ENCODE measurements around the gene EPC2.
A peak's percentile ranks its signal among the peaks of the same experiment; 100 is the strongest.

Gene EPC2

GRCh38 chr2:148813603-148814065, 169.1 kb downstream of the EPC2 start:
- peak in 4 of 5 experiments; percentile 37 to 95 (median 74) for DNase-seq

GRCh38 chr2:148814143-148814859, 169.8 kb downstream of the EPC2 start:
- DNase-seq, result peak in 1 of 5 experiments; percentile 38

GRCh38 chr2:148814860-148815419, 170.4 kb downstream of the EPC2 start:
- peak in 1 of 5 experiments; percentile 62 for DNase-seq

GRCh38 chr2:148816176-148816575, 171.6 kb downstream of the EPC2 start:
- DNase-seq, result no peak

GRCh38 chr2:148817210-148817708, 172.7 kb downstream of the EPC2 start:
- peak in 1 of 5 experiments; percentile 29 for DNase-seq

GRCh38 chr2:148819019-148819585, 174.6 kb downstream of the EPC2 start:
- DNase-seq, result no peak

GRCh38 chr2:148824190-148824589, 179.6 kb downstream of the EPC2 start:
- DNase-seq, result no peak

- no peak for DNase-seq
These were observed 182.2 kb downstream of the EPC2 start for GRCh38 chr2:148826791-148827190.

- no peak for DNase-seq
These were observed 184.4 kb downstream of the EPC2 start for GRCh38 chr2:148828941-148829340.

- DNase-seq, result no peak
These were observed 185.1 kb downstream of the EPC2 start for GRCh38 chr2:148829618-148830017.

- no peak for DNase-seq
These were observed 188.1 kb downstream of the EPC2 start for GRCh38 chr2:148832637-148833036.

All from T-helper 2 cell (primary cell).